HG03196 (cell line): Measurements from ENCODE around the gene COL5A1.
"Not testable (repeated sequence)": the region's sequence is repeated elsewhere in the genome, so short reads cannot be mapped to it uniquely, and the experiment has no call there.

Experiments
- ATAC-seq: cut with Tn5 transposase; IDR thresholded peaks from one replicate; pipeline ENCODE4 v1.9.1; 2021; ENCODE audit not compliant: unreplicated experiment

COL5A1 gene

GRCh38 chr9:134638502-134639090 lies 3.0 kb upstream of the COL5A1 start:
- no peak for ATAC-seq

GRCh38 chr9:134639994-134640393 lies 1.6 kb upstream of the COL5A1 start:
- ATAC-seq: no peak

- ATAC-seq: no peak
These were observed 964 bp upstream of the COL5A1 start for GRCh38 chr9:134640506-134641172.

GRCh38 chr9:134641990-134642384 lies 384 bp downstream of the COL5A1 start:
- no peak for ATAC-seq

- ATAC-seq: no peak
These were observed 980 bp downstream of the COL5A1 start for GRCh38 chr9:134642385-134643181.

- ATAC-seq: no peak
These were observed 1.6 kb downstream of the COL5A1 start for GRCh38 chr9:134643222-134643671.

- not testable (repeated sequence) for ATAC-seq
These were observed 2.8 kb downstream of the COL5A1 start for GRCh38 chr9:134644401-134644724.

- no peak for ATAC-seq
These were observed 3.4 kb downstream of the COL5A1 start for GRCh38 chr9:134644725-134645606.

- ATAC-seq: no peak
These were observed 4.2 kb downstream of the COL5A1 start for GRCh38 chr9:134645607-134646365.

- ATAC-seq: no peak
These were observed 5.9 kb downstream of the COL5A1 start for GRCh38 chr9:134647359-134648080.

- ATAC-seq: no peak
These were observed 7.3 kb downstream of the COL5A1 start for GRCh38 chr9:134648701-134649530.

- no peak for ATAC-seq
These were observed 9.0 kb downstream of the COL5A1 start for GRCh38 chr9:134650431-134651190.

GRCh38 chr9:134651226-134651905 lies 9.8 kb downstream of the COL5A1 start:
- no peak for ATAC-seq

- ATAC-seq: no peak
These were observed 11.0 kb downstream of the COL5A1 start for GRCh38 chr9:134652291-134653225.

GRCh38 chr9:134653259-134654009 lies 11.8 kb downstream of the COL5A1 start:
- no peak for ATAC-seq

GRCh38 chr9:134655101-134655500 lies 13.5 kb downstream of the COL5A1 start:
- ATAC-seq: no peak
